Fibroblast of villous mesenchyme (primary cell): Measurements from ENCODE around the gene AP1AR. TPM values are rescaled to one million over a fixed set of nuclear protein-coding genes. Genes with fewer than 3 reads are reported as not detected.

Experiments used
- DNase-seq: peaks from one replicate; pipeline ENCODE4 v3.0.0-alpha.2; 2010; ENCODE audit warnings: low read depth
- H3K4me3 ChIP-seq: 2 replicates; pipeline ENCODE4 v1.5.1; 2011; ENCODE audit warnings: low read depth, mild to moderate bottlenecking, low read length
- total RNA-seq: library from RNA; depleted of rRNA; stranded (reverse); fragments of >200 nt; gene quantifications from 2 replicates; pipeline ENCODE4 v1.2.3, GENCODE V29; 2012
- TF ChIP-seq, protein P1 (sequence below): IDR thresholded peaks from 2 replicates; pipeline ENCODE4 v1.5.1; 2012; ENCODE audit warnings: low read depth, mild to moderate bottlenecking, low read length; ENCODE audit not compliant: insufficient read depth

Gene AP1AR
- total RNA-seq, 1 donor: 24.2 TPM

DNA sequence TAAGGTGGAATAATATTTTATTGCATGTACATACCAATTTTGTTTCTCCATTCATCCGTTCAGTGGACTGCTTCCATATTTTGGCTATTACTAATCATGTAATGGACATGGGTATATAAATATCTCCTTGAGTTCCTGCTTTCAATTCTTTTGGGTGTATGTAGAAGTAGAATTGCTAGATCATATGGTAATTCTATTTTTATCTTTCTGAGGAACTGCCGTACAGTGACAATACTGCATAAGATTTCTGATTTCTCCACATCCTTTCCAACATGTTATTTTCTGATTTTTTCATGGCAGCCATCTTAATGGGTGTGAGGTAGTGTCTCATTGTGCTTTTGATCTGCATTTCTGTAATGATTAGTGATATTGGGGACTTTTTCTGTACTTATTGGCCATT is 84.8 kb downstream of the AP1AR start:
- no peak for DNase-seq
- TF ChIP-seq, protein P1, sequence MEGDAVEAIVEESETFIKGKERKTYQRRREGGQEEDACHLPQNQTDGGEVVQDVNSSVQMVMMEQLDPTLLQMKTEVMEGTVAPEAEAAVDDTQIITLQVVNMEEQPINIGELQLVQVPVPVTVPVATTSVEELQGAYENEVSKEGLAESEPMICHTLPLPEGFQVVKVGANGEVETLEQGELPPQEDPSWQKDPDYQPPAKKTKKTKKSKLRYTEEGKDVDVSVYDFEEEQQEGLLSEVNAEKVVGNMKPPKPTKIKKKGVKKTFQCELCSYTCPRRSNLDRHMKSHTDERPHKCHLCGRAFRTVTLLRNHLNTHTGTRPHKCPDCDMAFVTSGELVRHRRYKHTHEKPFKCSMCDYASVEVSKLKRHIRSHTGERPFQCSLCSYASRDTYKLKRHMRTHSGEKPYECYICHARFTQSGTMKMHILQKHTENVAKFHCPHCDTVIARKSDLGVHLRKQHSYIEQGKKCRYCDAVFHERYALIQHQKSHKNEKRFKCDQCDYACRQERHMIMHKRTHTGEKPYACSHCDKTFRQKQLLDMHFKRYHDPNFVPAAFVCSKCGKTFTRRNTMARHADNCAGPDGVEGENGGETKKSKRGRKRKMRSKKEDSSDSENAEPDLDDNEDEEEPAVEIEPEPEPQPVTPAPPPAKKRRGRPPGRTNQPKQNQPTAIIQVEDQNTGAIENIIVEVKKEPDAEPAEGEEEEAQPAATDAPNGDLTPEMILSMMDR: no peak
- no peak overlapping the region for H3K4me3 ChIP-seq

DNA sequence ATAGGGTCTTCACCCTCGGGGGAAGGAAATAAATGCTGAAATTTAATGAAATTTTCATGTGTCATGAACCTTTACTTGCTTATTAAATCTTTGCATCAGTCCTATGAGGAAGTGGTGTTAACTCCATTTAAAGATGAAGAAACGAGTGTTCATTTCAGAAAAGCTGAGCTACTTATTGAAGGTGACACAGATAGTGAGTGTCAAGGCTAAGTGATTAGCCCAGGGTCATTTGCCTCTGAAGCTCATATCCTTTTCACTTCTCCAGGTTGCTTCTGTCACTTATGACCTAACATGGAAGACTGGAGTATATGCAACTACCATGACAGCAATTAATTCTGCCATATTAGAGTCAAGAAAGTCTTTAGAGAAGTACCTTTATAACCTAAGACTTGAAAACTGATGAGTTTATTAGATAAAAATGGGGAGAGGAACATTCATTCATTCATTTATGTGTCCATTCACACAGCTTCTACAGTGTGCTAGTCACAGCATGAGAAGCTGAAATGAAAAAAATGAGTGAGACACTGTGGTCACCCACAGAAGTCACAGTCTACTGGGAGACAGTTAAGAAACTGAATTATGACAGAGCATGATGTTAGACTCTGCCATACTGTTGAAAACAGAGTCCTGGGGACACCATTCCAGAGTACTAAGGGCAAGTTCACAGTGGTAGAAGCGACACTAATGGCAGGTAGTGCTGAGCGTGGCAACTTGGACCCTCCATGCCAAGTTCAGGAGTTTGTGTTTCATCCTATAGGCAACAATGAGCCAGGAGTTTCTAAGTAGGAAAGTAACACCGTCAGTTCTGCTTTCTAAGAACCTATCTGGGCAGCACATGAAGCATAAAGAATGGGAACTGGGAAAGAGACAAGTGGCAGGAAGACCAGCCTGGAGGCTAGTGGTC is 86.9 kb downstream of the AP1AR start:
- no peak overlapping the region for H3K4me3 ChIP-seq
- TF ChIP-seq, protein P1: no peak
- no peak for DNase-seq

Other genes with a start within 250 kb of the AP1AR start
- gene FAM241A, start 86.3 kb upstream of the AP1AR start, total RNA-seq: 1.3 and 1.6 TPM in 2 replicates
- 4.2 and 8.2 TPM in 2 replicates for gene TIFA, start 54.1 kb downstream of the AP1AR start, total RNA-seq
- 18.7 and 25.5 TPM in 2 replicates for gene ALPK1, start 65.6 kb downstream of the AP1AR start, total RNA-seq